SU-DHL-6 (cell line): ENCODE measurements around the gene CREBBP.

ENCODE experiments used
- H2AFZ ChIP-seq: fragments of 200-600 bp; sonication (generic); 2 replicates; pipeline ENCODE4 v1.6.1; 2014; ENCODE audit warnings: low read depth, mild to moderate bottlenecking, moderate library complexity, mixed read lengths, antibody characterized with exemption, low read length; ENCODE audit not compliant: severe bottlenecking
- H3F3A ChIP-seq: fragments of 200-600 bp; shearing (Covaris generic); 2 replicates; pipeline ENCODE4 v1.6.0; 2016; ENCODE audit warnings: antibody characterized with exemption, mild to moderate bottlenecking; ENCODE audit not compliant: insufficient read depth
- H3K27ac ChIP-seq: fragments of 200-600 bp; sonication (generic); 2 replicates; pipeline ENCODE4 v1.5.1; 2016; ENCODE audit warnings: low read depth, mild to moderate bottlenecking, low read length, moderate library complexity, mixed read lengths
- H3K27me3 ChIP-seq: fragments of 200-600 bp; sonication (generic), shearing (Covaris generic); 2 replicates; pipeline ENCODE4 v1.6.0; 2014; ENCODE audit warnings: mild to moderate bottlenecking, low read length
- H3K36me3 ChIP-seq: fragments of 200-600 bp; sonication (generic); 2 replicates; pipeline ENCODE4 v1.6.1; 2014; ENCODE audit warnings: mild to moderate bottlenecking, low read length, mixed read lengths
- H3K4me2 ChIP-seq: fragments of 300-600, 200-600 bp; shearing (Covaris generic), sonication (generic); 2 replicates; pipeline ENCODE4 v1.6.0; 2014; ENCODE audit warnings: low read length, low read depth, mild to moderate bottlenecking; ENCODE audit not compliant: poor library complexity, severe bottlenecking
- H3K4me3 ChIP-seq: fragments of 200-600 bp; sonication (generic); 2 replicates; pipeline ENCODE4 v1.5.1; 2014; ENCODE audit warnings: antibody characterized with exemption, low read length, mild to moderate bottlenecking, mixed read lengths; ENCODE audit not compliant: insufficient read depth, poor library complexity, severe bottlenecking
- H3K79me2 ChIP-seq: fragments of 200-600 bp; sonication (generic); 2 replicates; pipeline ENCODE4 v1.6.1; 2014; ENCODE audit warnings: mild to moderate bottlenecking, low read length, moderate library complexity; ENCODE audit not compliant: insufficient read depth
- H3K9ac ChIP-seq: fragments of 200-600 bp; sonication (generic); 2 replicates; pipeline ENCODE4 v1.7.0; 2014; ENCODE audit warnings: mild to moderate bottlenecking, low read length
- H3K9me2 ChIP-seq: fragments of 200-600 bp; sonication (generic); replicated peaks from 2 replicates; pipeline ENCODE4 v1.6.1; 2014; ENCODE audit warnings: low read length; ENCODE audit not compliant: insufficient read depth
- H3K9me3 ChIP-seq: fragments of 200-600 bp; sonication (generic); 2 replicates; pipeline ENCODE4 v1.6.1; 2014; ENCODE audit warnings: low read length, mixed read lengths; ENCODE audit not compliant: insufficient read depth
- H4K20me1 ChIP-seq: fragments of 200-600 bp; sonication (generic); 2 replicates; pipeline ENCODE4 v1.6.1; 2014; ENCODE audit warnings: low read depth, mild to moderate bottlenecking, antibody characterized with exemption, low read length, moderate library complexity, mixed read lengths
- CTCF ChIP-seq: fragments of 200-600 bp; sonication (generic); IDR thresholded peaks from one replicate; pipeline ENCODE4 v1.5.1; 2017; ENCODE audit warnings: antibody characterized with exemption, mild to moderate bottlenecking, low read length, moderate library complexity; ENCODE audit not compliant: insufficient read depth, poor library complexity, severe bottlenecking
- EZH2phosphoT487 ChIP-seq: fragments of 200-600 bp; sonication (generic), shearing (Covaris generic); conservative IDR thresholded peaks from 2 replicates; pipeline ENCODE4 v1.6.1; 2018; ENCODE audit warnings: mild to moderate bottlenecking, antibody characterized with exemption, low read length, moderate library complexity, mixed read lengths

CREBBP gene

GRCh38 chr16:3760518-3760917 lies 120.0 kb downstream of the CREBBP start:
- no peaks in the 10 kb centered on the region for H4K20me1 ChIP-seq
- H3K9me2 ChIP-seq = no peaks in the 10 kb centered on the region
- no peak overlapping the region for H3K27ac ChIP-seq
- H3K9me3 ChIP-seq = no peaks in the 10 kb centered on the region
- TF ChIP-seq EZH2phosphoT487 (no peak), CTCF (no peak)
- no peaks in the 10 kb centered on the region for H3K27me3 ChIP-seq
- H3K9ac ChIP-seq = no peak overlapping the region
- H3F3A ChIP-seq = no peaks in the 10 kb centered on the region; the same call in 1 of the 2 replicates
- peaks cover 21% of the 10 kb centered on the region; the same call in 1 of the 2 replicates for H3K36me3 ChIP-seq
- H3K4me3 ChIP-seq = no peak overlapping the region
- peaks cover 4% of the 10 kb centered on the region; the same call in 1 of the 2 replicates for H3K79me2 ChIP-seq
- no peak overlapping the region for H3K4me2 ChIP-seq
- H2AFZ ChIP-seq = no peak overlapping the region

GRCh38 chr16:3759736-3760135 lies 120.8 kb downstream of the CREBBP start:
- TF ChIP-seq EZH2phosphoT487 = no peak
- Histone ChIP-seq H3F3A (no peaks in the 10 kb centered on the region; the same call in 1 of the 2 replicates), H4K20me1 (no peaks in the 10 kb centered on the region), H3K27me3 (no peaks in the 10 kb centered on the region), H3K27ac (no peak overlapping the region), H3K36me3 (peaks cover 21% of the 10 kb centered on the region; the same call in 1 of the 2 replicates), H3K4me2 (no peak overlapping the region), H3K4me3 (no peak overlapping the region), H3K79me2 (peaks cover 4% of the 10 kb centered on the region; the same call in 1 of the 2 replicates), H3K9me2 (no peaks in the 10 kb centered on the region), H3K9me3 (no peaks in the 10 kb centered on the region), H2AFZ (no peak overlapping the region), H3K9ac (no peak overlapping the region)

- Histone ChIP-seq H3K79me2 (peaks cover 4% of the 10 kb centered on the region; the same call in 1 of the 2 replicates), H3K27ac (no peak overlapping the region)
These were observed 124.4 kb downstream of the CREBBP start for GRCh38 chr16:3756113-3756512.

More at GRCh38 chr16:3756113-3756512, 124.4 kb downstream of the CREBBP start:
- H3K36me3 ChIP-seq = peaks cover 28% of the 10 kb centered on the region; the same call in 1 of the 2 replicates
- TF ChIP-seq CTCF = no peak
- H3K9me3 ChIP-seq = no peaks in the 10 kb centered on the region
- H3F3A ChIP-seq = no peaks in the 10 kb centered on the region; the same call in 1 of the 2 replicates
- no peaks in the 10 kb centered on the region for H4K20me1 ChIP-seq
- H3K27me3 ChIP-seq = no peaks in the 10 kb centered on the region
- no peak overlapping the region for H2AFZ ChIP-seq
- no peak overlapping the region for H3K4me3 ChIP-seq
- no peak overlapping the region for H3K4me2 ChIP-seq
- no peaks in the 10 kb centered on the region for H3K9me2 ChIP-seq
- no peak overlapping the region for H3K9ac ChIP-seq
